HG03064 (cell line): ENCODE data around the gene ZNF618.

Experiments
- ATAC-seq: cut with Tn5 transposase; IDR thresholded peaks from one replicate; pipeline ENCODE4 v1.9.1; 2021; ENCODE audit warnings: low read depth; ENCODE audit not compliant: unreplicated experiment

ZNF618 gene

DNA sequence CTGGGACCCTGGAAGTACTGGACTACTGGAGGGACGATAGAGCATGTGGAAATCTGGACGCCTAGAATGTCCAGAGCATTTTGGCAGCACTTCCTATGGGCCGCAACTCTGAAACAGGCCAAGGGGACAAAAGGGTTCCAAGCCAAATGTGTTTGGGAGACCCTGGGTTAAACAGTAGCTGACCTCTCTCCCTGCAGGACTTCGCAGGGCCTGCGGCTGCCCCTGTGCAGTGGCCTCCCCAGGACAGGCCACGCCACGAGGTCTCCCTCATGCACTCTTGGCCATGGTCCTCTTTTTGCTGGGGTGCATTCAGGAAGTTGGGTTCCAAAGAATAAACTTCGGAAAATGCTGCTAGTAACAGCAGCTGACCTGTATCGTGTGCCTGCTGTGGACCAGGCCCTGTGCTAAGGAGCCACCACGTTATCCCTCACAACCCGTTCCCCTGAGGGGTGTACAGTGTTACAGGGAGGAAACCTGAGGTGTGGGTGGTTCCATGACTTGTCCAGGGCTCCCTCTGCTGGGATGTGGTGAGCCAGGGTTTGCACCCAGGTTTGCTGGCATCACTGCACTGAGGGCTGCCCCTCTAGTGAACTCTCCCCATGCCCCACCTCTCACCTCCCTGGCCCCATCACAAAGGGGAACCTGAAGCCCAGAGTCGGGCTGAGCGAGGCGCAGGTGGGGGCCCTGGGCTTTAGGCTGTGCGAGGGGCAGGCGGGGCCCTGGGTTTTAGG lies 122.6 kb downstream of the ZNF618 start:
- ATAC-seq: no peak

DNA sequence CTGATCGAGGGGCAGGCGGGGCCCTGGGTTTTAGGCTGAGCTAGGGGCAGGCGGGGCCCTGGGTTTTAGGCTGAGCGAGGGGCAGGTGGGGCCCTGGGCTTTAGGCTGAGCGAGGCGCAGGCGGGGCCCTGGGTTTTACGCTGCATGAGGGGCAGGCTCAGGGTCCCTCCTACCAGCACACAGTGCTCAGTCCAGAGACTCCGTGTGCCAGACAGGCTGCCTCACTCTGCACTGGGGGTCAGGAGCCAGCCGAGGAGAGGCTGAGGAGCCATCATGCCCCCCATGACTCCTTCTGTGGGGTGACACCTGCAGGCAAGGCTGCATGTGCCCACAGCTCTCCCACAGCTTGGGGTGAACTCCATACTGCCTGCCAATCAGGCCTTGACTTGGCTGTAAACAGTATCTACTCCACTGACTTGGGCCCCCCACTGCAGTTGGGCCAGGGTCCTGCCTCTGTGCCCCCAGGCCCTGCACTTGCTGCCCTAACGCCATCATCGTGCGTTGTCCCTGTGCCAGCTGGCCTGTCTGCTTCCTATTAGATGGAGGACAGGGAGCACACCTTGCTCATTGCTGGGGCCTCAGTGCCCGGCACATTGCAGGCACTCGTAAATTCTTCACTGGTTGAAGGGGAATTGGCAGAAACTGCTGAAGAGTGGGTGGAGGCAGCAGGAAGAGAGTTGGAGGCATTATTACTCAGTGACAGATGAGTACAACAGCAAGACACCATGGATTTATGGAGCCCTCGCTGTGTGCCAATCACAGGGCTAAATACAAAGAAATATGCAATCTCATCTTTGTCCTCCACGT lies 123.3 kb downstream of the ZNF618 start:
- no peak for ATAC-seq

DNA sequence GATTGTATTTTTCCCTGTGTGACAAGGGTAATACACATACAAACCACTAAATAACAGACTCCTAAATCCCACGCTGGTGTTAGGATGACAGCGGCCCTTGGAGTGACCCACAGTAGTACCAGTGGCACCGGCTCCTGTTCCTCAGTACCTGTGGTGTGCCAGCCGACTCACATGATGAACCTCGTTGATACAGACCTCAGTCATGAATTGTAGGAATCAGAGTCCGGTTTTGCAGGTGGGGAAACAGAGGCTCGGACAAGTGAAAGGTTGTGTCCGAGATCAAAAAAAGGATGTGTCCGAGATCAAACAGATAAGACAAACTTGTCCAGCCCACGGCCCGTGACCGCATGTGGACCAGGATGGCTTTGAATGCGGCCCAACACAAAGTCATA lies 124.0 kb downstream of the ZNF618 start:
- ATAC-seq: no peak

DNA sequence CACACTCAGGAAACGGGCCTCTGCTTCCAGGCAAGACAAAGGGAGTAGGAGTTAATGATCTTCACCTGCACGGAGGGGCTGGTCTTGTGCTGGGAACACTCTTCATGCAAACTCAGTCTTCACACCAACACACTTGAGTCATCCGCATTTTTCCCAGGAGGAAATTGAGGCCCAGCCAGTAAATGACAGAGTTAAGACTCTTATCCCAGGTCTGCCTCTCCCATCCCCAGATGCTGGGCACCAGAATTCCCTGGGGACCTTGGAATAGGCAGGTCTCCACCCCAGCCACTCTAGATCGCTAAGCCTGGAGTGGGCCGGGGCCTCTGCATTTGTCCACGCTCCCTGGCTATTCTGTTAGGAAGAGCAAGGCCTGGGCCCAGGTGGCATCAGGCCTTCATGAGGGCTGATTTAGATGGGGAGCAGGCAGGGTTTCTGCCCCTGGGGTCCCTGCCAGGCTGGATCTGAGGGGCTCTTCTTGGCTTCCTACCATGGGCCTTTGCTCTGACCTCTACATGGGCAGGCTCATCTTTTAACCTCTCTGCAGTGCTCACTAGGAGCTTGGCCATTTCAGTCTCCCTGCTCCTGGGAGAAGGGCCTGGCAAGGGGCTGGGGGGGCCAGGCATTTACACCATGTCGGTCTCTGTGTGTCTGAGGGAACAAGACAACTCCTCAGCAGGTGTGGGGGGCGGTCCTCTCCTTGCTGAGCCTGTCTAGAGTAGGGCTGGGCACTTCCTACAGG lies 124.7 kb downstream of the ZNF618 start:
- no peak for ATAC-seq

DNA sequence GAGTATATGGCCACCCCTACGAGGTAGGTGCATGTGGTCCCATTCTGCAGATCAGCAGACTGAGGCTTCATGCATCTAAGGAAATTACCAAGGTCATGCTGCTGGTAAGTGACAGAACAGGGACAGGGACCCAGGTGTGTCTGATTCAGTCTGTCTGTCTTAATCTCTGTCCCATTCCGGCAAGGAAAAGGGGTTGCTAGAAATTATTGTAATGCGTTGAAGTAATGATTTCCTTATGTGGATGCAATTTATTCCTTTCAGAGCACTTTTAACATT lies 125.2 kb downstream of the ZNF618 start:
- ATAC-seq: no peak

DNA sequence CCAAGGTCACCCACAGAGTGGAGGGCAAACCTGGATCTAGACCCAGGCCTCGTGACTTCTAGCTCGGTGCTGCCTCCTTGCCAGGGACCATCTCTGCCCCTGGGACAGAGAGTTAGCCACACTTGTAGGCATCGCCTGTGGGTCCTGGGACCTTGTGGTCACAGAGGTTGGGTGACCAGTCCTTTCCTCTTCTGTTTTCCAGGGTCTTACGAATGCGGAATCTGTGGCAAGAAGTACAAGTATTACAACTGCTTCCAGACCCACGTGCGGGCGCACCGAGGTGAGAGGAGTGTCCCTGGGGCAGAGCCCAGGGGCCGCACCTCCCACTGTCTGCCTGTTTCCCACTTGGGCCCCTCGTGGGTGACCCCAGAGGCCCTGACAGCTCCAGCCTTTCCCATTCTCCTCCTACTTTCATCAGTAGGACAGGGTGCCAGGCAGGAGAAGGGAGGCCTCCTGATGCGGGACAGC lies 125.7 kb downstream of the ZNF618 start:
- no peak for ATAC-seq

DNA sequence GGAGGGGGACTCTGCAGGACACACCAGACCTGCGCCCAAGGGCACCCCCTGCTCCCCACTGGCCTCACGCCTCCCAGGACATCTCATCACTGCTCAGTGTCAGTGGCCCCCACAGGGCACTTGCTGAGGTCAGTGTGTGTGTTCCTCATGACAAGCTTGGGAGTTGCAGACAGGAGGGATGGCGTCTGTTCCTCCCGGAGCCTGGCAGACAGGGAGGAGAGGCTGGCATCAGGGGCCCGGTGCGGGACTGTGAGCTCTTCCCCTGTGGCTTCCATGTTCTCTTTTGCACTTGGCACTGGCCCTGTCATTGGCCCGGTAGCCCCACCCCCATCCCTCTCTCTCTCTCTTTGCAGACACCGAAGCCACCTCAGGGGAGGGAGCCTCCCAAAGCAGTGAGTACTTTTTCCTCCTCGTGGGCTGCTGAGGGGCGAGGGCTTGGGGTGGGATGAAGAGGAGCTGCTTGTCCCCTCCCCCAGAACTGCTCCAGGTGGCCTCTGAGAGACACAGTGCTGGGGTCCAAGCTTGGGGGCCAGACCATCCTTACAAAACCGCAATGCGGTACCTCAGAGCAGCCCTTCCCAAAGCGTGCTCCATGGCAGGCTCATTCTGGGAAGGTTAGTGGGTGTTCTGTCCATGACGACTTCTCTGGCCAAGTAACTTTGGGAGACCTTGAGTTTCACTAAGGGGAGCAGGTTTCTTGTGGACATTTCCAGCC lies 126.3 kb downstream of the ZNF618 start:
- ATAC-seq: no peak

DNA sequence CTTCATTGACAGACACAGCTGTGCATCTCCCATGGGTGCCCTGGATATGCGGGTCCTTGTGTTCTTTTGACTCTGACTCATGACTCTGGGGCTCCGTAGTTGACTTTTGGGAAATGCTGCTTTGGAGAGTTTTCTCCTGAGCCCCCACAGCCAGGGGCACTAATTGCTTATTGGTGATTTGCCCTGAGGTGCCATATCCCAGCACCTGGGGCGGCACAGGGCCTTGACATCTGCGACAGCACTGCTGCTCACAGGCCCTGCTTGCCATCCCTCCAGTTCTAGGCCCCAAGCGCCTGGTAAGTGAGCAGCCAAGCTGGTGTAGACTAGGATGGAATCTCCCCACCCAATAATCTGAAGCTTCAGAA lies 126.9 kb downstream of the ZNF618 start:
- ATAC-seq: no peak

DNA sequence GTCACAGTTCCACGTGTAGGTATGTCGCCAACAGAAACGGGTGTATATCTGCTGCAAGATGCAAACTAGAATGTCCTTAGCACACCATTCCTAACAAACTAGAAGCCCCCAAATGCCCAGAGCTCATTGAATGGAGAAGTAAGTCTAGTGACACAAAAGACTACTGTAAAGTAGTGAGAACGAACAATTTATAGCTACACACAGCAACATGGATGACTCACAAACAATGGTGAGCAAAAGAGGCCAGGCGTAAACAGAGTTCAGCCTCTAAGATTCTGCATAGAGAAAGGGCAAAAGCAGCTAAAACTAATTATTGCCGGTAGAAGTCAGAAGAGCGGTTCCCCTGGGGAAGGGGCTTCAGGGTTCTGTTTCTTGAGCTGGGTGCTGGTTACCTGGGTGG lies 127.2 kb downstream of the ZNF618 start:
- ATAC-seq: no peak

DNA sequence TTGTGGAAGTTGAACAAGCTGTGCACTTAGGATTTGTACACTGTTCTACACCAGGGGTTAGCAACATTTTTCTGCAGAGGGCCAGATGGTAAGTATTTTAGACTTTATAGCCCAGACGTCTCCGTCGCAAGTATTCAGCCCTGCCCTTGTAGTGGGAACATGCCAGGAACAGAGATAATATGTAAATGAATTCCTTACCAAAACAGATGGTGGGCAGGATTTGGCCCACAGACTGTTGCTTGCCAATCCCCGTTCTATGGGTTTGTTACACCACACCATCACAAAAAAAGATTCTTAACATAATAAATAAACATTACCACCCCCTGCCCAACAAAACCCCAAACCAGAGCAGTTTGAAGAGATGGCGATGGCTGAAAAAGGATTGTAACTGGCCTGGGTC lies 127.6 kb downstream of the ZNF618 start:
- ATAC-seq: no peak

DNA sequence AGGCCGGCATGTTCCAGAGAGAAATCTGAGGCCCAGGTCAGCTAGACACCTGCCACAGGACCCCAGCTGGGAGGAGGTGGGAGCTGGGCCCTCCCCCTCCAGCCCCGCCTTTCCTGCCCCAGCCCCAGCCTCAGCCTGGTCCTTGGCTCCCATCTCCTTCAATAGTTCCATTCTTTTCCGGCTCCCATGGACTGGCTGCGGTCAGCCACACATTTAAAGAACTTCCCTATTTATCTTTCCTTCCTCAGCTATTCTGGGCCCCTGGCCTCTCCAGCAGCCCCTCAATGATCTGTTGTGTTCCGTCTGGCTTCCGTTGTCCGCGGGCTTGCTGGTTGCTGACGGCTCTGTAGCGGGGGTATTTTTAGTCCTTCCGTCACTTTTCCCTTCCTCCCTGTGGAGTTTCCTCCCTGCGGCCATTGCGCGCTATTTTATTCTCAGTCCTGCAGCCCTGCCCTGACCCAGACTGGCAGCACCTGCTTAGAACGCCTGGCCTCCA lies 128.2 kb downstream of the ZNF618 start:
- ATAC-seq: no peak

DNA sequence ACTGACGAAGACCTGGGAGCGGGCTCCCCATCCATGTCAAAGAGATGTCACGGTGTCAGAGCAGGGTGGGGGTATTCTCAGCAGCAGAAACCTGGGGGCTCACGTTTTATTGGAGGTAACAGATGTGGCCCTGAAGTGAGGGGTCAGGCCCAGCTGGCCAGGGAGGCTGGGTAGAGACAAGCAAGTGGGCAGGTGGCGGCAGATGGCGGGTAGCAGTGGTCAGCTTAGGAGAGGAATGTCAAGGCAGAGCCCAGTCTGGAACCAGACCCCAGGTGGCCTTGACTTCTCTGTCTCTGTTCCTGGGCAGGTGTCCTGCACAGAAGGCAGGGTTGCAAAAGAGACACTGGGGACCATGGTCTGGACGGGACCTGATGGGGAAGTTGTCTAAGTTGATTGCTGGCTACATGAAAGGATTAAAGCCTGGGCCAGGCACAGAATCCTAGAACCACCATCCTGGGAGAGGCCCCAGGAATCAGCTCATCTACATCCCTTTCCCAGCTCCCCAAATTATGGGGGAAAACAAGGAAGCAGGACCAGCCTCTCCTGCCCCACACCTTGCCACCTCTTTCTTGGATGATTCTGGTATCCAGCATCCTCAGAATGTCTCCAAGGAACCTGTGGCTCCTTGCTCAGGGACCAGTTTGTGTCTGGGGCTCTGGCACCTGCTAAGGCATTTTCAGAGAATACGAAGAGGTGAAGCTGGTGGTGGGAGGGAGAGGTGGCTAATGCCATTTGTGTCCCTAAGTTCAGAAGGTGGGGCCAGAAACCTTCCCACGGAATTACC lies 129.5 kb downstream of the ZNF618 start:
- ATAC-seq: no peak

DNA sequence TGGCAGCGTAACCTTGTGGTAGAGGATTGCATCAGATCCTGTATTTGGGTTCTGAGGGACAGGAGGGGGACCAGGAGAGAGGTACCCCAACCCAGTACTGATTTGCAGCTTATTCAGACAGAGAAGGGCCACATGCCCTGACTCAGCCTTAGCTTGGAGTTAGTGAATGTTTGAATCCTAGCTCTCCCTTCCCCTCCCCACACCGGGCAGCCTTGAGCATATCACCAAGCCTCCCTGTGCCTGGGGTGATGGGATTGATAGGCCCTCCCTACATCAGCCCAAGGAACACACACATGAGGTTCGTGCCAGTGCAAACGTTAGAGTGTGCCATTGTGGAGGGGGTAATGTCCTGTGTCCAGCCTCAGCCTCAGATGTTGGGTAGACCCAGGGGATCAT lies 130.0 kb downstream of the ZNF618 start:
- ATAC-seq: no peak

DNA sequence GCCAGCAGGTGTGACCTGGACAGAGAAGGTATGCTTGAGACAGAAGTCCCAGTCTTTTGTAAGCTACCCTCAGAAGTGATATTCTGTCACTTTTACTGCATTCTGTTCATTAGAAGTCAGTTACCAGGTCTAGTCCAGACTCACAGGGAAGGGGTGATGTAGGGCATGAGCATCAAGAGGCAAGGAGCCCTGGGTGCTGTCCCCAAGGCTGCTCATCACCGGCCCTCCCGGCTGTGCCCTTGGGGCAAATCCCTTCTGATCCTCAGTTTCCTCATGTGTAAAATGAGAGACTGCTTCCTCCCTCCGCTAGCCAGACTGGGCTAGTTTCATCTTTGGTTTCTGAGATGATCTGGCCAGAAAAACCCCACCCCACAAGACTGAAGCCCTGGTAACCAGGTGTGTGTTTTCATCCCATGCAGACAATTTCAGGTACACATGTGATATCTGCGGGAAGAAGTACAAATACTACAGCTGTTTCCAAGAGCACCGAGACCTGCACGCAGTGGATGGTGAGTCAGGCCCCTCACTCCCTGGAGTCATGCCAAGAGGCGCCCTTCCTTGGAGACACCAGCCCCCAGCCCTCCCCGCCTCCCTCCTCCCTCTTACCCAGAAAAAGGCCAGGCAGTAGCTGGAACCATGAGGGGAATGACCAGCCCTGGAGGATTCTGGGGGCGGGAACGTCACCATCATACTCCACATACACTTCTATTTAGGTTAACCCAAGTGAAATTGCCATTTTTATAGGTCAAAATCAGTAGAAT lies 131.0 kb downstream of the ZNF618 start:
- ATAC-seq: no peak

DNA sequence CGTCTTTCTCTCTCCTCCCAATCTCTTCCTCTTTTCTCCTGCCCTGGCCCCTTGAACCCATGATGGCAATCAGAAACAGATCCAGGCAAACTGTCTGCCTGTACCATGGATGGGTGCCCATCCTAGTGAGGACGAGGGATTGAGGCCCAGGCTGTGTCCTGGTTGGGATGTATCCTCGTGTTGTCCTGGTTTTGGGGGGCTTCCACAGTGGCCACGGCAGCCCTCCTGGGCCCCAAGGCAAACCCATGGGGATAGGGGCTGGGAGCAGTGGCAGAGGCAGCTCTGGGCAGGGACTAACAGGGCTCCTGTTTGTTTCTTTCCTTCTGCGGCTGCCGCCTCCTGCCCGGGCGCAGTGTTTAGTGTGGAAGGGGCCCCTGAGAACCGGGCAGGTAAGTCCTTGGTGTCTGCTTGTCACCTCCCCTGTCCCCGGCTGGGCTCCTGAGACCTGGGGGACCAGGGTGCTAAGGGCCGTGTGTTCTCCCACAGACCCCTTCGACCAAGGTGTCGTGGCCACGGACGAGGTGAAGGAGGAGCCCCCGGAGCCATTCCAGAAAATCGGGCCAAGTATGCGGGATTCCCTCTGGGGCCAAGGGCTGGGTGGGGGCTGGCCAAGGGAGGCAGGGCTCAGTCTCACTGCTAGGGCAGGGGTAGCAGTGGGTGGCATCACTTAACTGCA lies 132.0 kb downstream of the ZNF618 start:
- no peak for ATAC-seq

DNA sequence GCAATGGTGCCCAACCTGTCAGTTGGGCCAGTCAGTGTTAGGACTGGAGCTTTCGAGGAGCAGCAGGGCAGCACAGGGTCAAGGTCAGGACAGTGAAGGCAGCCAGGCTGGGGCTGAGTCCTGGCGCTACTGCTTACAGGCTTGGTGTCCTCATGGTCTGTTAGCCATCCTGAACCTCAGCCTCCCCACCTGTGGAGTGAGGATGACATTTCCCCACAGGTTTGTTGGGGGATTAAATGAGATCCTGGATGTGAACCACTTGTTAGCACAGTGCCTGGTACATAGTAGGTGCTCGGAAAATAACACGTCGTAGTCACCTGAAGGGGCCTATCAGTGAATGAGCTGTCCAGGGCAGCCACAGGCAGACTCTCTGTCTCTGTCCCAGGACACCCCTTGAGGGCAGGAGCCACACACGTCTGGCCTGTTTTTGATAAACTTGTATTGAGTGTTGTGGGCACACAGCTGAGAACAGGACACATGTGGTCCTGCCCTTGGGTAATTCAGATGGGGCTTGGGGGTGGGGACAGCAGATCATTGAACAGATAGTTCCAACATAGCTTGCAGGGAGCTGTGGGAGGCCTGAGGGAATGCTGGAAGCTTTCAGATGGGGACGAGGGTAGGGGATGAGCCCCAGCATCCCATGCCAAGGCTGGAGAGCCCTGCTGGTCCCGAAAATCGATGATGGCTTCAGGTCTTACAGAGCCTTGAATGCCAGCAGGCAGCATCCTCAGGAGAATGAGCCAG lies 132.7 kb downstream of the ZNF618 start:
- no peak for ATAC-seq

DNA sequence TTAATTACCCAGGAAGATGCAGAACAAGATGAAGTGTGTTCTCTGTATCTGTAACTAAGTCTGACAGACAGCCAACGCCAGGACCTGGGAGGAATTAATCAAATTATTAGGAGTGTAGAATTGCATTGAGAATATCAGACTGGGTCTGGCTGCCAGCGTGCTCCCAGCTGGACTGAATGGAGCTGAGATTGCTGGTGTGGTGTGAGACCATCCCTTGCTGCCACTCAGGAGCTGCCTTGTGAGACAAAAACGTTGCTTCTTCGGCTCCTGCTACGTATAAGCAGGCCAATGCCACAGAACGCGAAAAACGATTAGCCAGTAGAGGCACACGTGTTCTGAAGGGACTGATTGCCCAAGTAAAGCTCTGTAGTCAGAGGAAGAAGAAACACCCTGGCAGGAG lies 135.2 kb downstream of the ZNF618 start:
- no peak for ATAC-seq

DNA sequence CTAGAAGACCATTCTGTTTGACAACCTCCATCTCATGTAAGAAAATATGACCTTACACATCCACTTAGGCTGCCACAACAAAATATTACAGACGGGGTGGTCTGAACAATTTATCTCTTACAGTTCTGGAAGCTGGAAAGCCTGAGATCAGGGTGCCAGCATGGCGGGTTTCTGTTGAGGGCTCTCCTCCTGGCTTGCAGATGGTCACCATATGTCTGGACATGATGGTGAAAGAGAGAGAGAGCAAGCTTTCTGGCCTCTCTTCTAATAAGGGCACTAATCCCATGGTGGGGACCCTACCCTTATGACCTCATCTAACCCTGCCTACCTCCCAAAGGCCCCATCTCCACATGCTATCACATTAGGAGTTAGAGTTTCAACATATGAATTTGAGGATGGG lies 136.0 kb downstream of the ZNF618 start:
- ATAC-seq: no peak
